H7 (cell line): Measurements from ENCODE around the gene HLA-G. TPM values are rescaled to one million over a fixed set of nuclear protein-coding genes. Genes with fewer than 3 reads are reported as not detected.
A peak's percentile ranks its signal among the peaks of the same experiment; 100 is the strongest.

Experiments
- DNase-seq: peaks from one replicate; pipeline ENCODE4 v3.0.0; 2012
- H3K27me3 ChIP-seq: 2 replicates; pipeline ENCODE4 v1.6.0; 2011; ENCODE audit warnings: mild to moderate bottlenecking, low read length; ENCODE audit not compliant: control insufficient read depth, insufficient read depth
- H3K36me3 ChIP-seq: replicated peaks from 2 replicates; pipeline ENCODE4 v1.5.1; 2011; ENCODE audit warnings: low read length; ENCODE audit not compliant: control insufficient read depth, insufficient read depth
- H3K4me3 ChIP-seq: 2 replicates; pipeline ENCODE4 v1.5.1; 2011; ENCODE audit warnings: low read depth, mild to moderate bottlenecking, control low read depth, low read length, moderate library complexity; ENCODE audit not compliant: insufficient read depth
- total RNA-seq: library from RNA; depleted of rRNA; stranded (reverse); fragments of >200 nt; shearing (Covaris generic); gene quantifications from 2 replicates; pipeline ENCODE4 v1.2.3, GENCODE V29; 2014

Gene HLA-G
- total RNA-seq, 1 experiment from 2014 or later, result 0.48 TPM

DNA sequence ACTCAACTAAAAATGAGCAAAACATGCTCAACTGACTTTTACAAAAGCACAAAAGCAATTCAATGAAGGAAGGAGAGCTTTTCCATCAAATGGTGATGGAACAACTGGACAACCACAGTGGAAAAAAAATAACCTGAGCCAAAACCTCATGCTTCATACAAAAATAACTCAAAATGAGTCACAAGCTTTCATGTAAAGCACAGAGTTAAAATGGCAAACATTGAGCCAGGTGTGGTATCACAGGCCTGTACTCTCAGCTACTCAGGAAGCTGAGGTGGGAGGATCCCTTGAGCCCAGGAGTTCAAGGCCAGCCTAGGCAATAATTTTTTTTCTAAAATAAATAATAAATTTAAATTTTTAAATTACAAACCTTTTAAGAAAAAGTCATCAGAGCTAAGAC lies 18.4 kb upstream of the HLA-G start:
- Histone ChIP-seq H3K36me3 (no peaks in the 10 kb centered on the region), H3K4me3 (no peak overlapping the region), H3K27me3 (no peaks in the 10 kb centered on the region; the same call in 1 of the 2 replicates)
- DNase-seq, result no peak

DNA sequence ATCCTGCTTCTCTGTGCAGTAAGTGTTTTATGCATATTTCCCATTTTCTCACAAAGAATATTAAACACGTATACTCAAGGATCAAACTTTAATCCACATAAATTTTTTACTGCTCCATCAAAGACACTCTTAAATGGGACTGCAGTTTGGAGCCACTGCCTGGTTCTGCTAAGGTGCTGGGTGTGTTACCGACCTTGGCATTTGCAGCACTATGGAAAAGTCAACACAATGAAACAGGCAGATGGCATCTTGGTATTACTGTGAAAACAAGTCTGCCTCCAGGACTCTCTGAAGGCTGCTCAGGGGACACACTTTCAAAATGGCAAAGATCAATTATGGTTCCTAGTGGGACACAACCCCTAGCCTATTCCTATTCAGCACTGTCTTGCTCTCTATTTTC lies 17.3 kb upstream of the HLA-G start:
- no peaks in the 10 kb centered on the region; the same call in 1 of the 2 replicates for H3K27me3 ChIP-seq
- no peak overlapping the region for H3K4me3 ChIP-seq
- DNase-seq, result no peak
- no peaks in the 10 kb centered on the region for H3K36me3 ChIP-seq

DNA sequence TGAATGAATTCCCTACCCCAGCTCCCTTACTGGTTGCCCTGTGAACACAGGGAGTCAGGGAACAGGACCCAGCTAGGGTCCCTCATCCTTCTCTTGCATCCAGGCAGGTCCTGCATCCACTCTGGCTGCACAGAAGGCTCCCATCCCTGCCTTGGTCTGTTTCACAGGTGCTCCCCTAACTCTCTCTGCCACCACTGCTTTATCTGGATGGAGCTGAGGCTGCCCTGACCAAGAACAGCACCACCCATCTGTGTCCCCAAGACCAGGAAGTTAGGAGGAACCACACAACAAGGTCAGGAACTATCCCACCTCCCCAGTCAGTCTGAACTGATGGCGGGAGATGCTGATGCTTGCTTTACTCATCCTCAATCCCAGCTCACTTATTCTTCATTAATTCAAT lies 16.2 kb upstream of the HLA-G start:
- DNase-seq, result no peak
- Histone ChIP-seq H3K36me3 (no peaks in the 10 kb centered on the region), H3K4me3 (no peak overlapping the region), H3K27me3 (no peaks in the 10 kb centered on the region; the same call in 1 of the 2 replicates)

DNA sequence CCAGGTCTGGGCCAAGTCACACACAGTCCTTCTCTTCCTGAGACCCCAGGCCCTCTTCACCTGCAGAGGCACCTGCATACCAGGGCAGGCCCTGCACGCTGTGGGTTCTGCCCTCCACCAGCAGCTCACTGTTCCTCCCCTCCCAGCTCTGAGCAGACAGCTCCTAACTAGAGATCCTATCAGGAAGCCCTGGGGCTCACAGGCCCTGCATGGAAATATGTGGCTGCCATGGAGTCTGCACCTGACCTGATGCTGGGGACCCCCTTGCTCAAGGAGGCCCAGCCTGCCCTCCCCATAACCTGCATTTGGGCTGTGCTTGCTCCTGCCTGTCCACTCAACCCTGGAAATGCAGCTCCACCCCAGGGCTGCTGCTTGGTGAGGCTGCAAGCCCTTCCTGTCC lies 14.6 kb upstream of the HLA-G start:
- H3K36me3 ChIP-seq, result no peaks in the 10 kb centered on the region
- H3K27me3 ChIP-seq, result no peaks in the 10 kb centered on the region; the same call in 1 of the 2 replicates
- no peak for DNase-seq

DNA sequence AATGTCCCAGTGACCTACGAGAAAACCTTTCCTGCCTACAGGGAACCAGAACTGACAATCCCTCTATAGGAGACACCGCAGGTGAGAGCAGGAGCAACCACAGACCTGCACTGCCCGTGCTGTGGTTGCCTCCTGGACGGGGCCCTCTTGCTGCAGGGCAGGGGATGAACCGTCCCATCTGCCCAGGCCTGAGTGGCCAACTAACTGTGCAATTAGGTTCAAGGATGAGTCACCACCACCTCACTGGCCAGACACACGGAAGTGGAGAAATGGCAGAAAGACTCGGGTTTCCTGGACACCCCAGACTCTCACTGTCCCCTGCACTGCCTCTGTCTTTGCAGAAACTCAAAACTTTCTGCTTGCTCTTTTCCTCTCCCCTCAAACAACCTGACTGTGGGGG lies 13.8 kb upstream of the HLA-G start:
- H3K27me3 ChIP-seq, result no peaks in the 10 kb centered on the region; the same call in 1 of the 2 replicates

More for the DNA sequence above, 14.6 kb upstream of the HLA-G start:
- H3K4me3 ChIP-seq, result no peak overlapping the region

DNA sequence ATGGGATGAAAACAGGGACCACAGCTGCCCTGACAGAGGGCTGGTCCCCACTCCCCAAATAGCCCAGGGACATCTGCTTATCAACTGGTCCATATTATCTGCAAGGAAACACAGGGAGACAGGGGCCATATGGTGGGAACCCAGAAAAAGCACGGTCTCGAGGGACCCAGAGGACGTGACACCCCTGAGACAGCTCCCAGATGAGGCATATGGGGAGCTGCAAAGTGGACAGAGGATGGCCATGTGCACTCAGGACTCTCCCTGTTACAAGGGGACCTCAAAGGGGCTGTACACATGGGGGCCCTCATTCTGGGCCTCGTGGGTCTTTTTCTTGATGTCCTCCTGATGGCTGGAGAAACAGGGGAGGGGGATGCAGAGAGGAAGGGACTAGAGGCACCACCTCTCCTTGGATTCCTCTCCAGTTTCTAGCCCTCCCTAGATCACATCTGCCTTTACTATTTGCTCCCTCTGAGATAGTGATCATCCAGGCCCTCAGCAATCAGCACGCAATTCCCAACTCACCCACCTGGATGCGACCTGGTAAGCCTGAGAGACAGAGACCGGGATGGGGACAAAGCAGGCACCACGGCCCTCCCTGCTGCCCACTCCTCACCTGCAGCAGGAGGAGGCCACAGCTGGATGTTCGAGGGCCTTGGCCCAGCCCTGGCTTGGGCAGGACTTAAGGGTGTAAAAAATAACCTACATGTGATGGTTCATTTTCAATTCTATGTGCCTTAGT lies 13.1 kb upstream of the HLA-G start:
- H3K36me3 ChIP-seq, result no peaks in the 10 kb centered on the region
- no peak for DNase-seq
- no peak overlapping the region for H3K4me3 ChIP-seq
- no peaks in the 10 kb centered on the region; the same call in 1 of the 2 replicates for H3K27me3 ChIP-seq

More for the DNA sequence above, 13.8 kb upstream of the HLA-G start:
- no peaks in the 10 kb centered on the region for H3K36me3 ChIP-seq
- DNase-seq, result no peak
- H3K4me3 ChIP-seq, result no peak overlapping the region

DNA sequence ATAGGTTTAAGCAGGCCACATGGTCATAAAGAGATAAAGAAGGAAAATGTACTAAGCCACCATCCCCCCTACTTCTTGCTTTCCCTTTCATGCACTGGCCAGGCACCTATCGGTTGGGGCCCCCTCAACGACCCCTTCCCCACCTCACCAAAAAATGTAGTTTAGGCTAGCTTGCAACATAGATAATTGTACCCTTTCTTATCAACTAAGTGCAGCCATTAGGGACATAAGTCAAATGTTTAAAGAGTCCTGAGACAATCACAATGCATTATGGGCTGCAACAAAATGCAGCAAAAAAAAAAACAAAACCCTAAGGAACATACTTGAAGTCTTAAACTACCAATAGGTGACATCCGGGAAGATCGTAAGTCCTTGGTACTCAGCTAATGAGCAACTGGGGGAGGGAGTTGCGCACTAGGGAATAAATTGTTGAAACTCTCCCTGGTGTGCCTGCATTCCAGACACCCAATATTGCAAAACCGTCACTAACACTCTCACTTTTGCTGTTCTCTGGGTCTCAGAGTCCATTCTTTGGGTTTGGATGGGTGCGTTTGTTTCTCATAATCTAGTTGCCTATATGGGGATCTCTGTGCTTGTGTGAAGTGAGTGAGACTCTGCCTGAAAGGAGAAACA lies 12.4 kb upstream of the HLA-G start:
- Histone ChIP-seq H3K36me3 (no peaks in the 10 kb centered on the region), H3K4me3 (no peak overlapping the region), H3K27me3 (no peaks in the 10 kb centered on the region; the same call in 1 of the 2 replicates)
- no peak for DNase-seq

DNA sequence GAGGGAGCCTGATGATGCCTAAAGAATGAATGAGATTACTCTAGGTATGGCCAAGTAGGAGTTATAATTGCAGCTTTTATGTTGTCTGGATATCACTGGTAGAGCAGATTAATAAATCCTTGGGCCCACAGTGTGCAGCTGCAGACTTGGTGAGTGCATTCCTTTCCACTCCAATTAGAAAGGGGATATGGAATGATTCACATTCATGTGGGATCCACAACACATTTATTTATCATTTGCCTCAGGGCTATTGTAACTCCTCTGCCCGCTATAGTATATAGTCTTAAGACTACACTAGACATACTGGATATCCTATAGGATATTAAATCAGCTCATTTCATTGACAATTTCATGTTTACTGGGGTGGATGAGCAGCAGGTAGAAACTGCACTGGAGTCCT lies 11.6 kb upstream of the HLA-G start:
- H3K4me3 ChIP-seq, result no peak overlapping the region
- no peak for DNase-seq
- H3K36me3 ChIP-seq, result no peaks in the 10 kb centered on the region
- H3K27me3 ChIP-seq, result no peaks in the 10 kb centered on the region; the same call in 1 of the 2 replicates

DNA sequence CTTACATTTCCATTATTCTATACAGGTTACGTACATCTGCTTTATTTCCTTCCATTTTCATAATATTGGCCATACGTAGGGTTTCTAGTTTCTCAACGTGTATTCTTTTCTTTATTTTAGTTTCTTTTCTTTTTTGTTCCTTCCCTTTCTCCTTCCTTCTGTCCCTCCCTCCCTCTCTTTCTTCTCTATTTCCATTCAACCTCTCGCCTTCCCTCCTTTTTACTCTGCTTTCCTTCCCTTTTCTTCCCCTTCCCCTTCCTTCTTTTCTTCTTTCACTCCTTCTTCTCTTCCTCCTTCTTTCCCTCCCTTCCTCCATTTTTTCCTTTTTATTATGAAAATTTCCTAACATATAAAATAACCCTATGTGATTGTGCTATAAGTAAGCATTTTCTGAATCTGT lies 8.7 kb upstream of the HLA-G start:
- H3K36me3 ChIP-seq, result no peaks in the 10 kb centered on the region
- H3K27me3 ChIP-seq, result no peaks in the 10 kb centered on the region; the same call in 1 of the 2 replicates
- H3K4me3 ChIP-seq, result no peak overlapping the region
- DNase-seq, result no peak

DNA sequence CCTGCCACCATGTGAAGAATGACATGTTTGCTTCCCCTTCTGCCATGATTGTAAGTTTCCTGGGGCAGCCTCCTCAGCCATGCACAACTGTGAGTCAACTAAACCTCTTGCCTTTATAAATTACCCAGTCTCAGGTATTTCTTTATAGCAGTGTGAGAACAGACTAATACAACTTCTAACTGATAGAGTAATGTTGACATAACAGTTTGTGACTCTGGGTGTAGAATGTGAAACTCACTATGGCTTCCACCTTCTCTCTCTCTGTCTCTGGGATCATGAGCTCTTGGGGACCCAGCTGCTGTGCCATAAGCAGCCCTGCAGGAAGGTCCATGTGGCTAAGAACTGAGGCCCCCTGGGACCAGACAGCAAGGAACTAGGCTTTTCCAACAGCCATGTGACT lies 3.5 kb upstream of the HLA-G start:
- Histone ChIP-seq H3K27me3 (peaks cover 36% of the 10 kb centered on the region), H3K4me3 (no peak overlapping the region), H3K36me3 (no peaks in the 10 kb centered on the region)
- DNase-seq, result no peak

DNA sequence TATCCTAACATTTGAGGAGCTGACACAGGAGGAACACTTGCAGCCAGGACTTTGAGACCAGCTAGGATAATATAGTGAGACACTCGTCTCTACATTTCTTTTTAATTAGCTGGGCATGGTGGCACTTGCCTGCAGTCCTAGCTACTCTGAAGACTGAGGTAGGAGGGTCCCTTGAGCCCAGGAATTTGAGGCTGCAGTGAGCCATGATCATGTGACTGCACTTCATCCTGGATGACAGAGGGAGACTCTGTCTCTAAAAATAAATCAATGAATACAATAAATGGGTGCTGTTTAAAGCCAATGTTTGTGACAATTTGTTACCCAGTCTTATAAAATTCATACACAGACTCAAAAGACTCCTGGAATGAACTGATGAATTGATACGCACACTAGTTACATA lies 1.8 kb upstream of the HLA-G start:
- Histone ChIP-seq H3K4me3 (no peak overlapping the region), H3K36me3 (no peaks in the 10 kb centered on the region), H3K27me3 (peaks cover 46% of the 10 kb centered on the region)
- no peak for DNase-seq

DNA sequence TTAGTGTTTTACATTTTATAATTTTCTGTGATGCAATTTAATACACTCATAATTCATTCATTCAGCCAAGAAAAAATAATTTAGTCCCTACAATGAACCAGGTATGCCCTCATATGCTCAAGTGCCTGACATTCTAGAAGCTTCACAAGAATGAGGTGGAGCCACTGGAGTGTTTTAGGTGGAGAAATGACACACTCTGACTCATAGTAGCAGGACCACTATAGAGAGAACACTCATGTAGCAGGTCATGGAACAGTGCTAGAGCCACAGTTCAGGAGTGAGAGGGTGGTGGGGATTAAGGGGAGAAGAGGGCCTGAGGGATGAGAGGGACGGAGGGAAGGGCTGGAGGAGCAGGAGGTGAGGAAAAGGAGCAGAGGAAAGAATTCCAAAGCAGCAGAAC lies 1.4 kb upstream of the HLA-G start:
- DNase-seq, result no peak
- Histone ChIP-seq H3K4me3 (no peak overlapping the region), H3K27me3 (peaks cover 46% of the 10 kb centered on the region), H3K36me3 (no peaks in the 10 kb centered on the region)

DNA sequence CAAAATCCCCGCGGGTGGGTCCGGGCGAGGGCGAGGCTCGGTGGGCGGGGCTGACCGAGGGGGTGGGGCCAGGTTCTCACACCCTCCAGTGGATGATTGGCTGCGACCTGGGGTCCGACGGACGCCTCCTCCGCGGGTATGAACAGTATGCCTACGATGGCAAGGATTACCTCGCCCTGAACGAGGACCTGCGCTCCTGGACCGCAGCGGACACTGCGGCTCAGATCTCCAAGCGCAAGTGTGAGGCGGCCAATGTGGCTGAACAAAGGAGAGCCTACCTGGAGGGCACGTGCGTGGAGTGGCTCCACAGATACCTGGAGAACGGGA lies 809 bp downstream of the HLA-G start:
- DNase-seq, result peak; percentile 87
- H3K36me3 ChIP-seq, result no peaks in the 10 kb centered on the region
- H3K27me3 ChIP-seq, result peaks cover 47% of the 10 kb centered on the region
- peak overlapping the region; percentile 52 for H3K4me3 ChIP-seq

DNA sequence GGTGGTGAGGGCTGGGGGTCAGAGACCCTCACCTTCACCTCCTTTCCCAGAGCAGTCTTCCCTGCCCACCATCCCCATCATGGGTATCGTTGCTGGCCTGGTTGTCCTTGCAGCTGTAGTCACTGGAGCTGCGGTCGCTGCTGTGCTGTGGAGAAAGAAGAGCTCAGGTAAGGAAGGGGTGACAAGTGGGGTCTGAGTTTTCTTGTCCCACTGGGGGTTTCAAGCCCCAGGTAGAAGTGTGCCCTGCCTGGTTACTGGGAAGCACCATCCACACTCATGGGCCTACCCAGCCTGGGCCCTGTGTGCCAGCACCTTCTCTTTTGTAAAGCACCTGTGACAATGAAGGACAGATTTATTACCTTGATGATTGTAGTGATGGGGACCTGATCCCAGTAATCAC lies 2.1 kb downstream of the HLA-G start:
- Histone ChIP-seq H3K27me3 (peaks cover 47% of the 10 kb centered on the region), H3K36me3 (no peaks in the 10 kb centered on the region), H3K4me3 (no peak overlapping the region)
- no peak for DNase-seq

DNA sequence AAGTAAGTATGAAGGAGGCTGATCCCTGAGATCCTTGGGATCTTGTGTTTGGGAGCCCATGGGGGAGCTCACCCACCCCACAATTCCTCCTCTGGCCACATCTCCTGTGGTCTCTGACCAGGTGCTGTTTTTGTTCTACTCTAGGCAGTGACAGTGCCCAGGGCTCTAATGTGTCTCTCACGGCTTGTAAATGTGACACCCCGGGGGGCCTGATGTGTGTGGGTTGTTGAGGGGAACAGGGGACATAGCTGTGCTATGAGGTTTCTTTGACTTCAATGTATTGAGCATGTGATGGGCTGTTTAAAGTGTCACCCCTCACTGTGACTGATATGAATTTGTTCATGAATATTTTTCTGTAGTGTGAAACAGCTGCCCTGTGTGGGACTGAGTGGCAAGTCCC lies 2.8 kb downstream of the HLA-G start:
- no peak overlapping the region for H3K4me3 ChIP-seq
- H3K27me3 ChIP-seq, result peaks cover 47% of the 10 kb centered on the region
- no peaks in the 10 kb centered on the region for H3K36me3 ChIP-seq
- no peak for DNase-seq
